Colonic mucosa (tissue), 4 donors: ENCODE data around the gene SORCS1. TPM values are rescaled to one million over a fixed set of nuclear protein-coding genes. Genes with fewer than 3 reads are reported as not detected.

ENCODE experiments used
- DNase-seq: peaks from one replicate; pipeline ENCODE4 v3.0.0-alpha.2; 2020
- H3K27ac ChIP-seq: fragments of 200-600 bp; one replicate; pipeline ENCODE4 v1.8.0; 2021
- H3K27me3 ChIP-seq: fragments of 200-600 bp; one replicate; pipeline ENCODE4 v1.8.0; 2021
- H3K36me3 ChIP-seq: fragments of 200-600 bp; one replicate; pipeline ENCODE4 v1.8.0; 2021
- H3K4me1 ChIP-seq: fragments of 200-600 bp; one replicate; pipeline ENCODE4 v1.8.0; 2021; ENCODE audit warnings: mild to moderate bottlenecking
- H3K4me3 ChIP-seq: fragments of 200-600 bp; one replicate; pipeline ENCODE4 v1.8.0; 2021
- H3K9ac ChIP-seq, 2 donors: one replicate each; pipeline ENCODE4 v1.7.0; 2013; ENCODE audit warnings: control low read depth in 2 of 2, low read depth in 2 of 2, low read length in 2 of 2
- H3K9me3 ChIP-seq: fragments of 200-600 bp; one replicate; pipeline ENCODE4 v1.8.0; 2021
- CTCF ChIP-seq: fragments of 200-600 bp; IDR thresholded peaks from one replicate; pipeline ENCODE4 v1.8.0; 2022; ENCODE audit warnings: antibody characterized with exemption, mild to moderate bottlenecking
- intact Hi-C: fragments of 100-400 bp; cut with DNase I; formaldehyde crosslinking; loops from one replicate; pipeline ENCODE4 v1.14.1; 2022
- total RNA-seq, 2 donors: library from RNA; stranded (reverse); fragmentation: NEBNext Ultra II Directional in 1 of 2; extraction: Animal tissue kit (Norgen Biotek cat#: 25700) in 1 of 2; gene quantifications; one replicate each; pipeline ENCODE4 v1.2.1, GENCODE V29; 2021
- donor health status: healthy.
- donor health status: DM: no; HTN: no; CAD: no.
- donor health status: DM: no; HTN: no; CAD: no.

The SORCS1 gene
- total RNA-seq, 2 donors from 2014 or later = 0.40 to 1.6 TPM

- Histone ChIP-seq H3K27ac (no peak overlapping the region), H3K27me3 (no peaks in the 10 kb centered on the region), H3K9me3 (no peaks in the 10 kb centered on the region), H3K36me3 (no peaks in the 10 kb centered on the region), H3K4me1 (no peaks in the 10 kb centered on the region), H3K4me3 (no peak overlapping the region), H3K9ac (no peak overlapping the region)
- TF ChIP-seq CTCF = no peak
- DNase-seq = no peak
- intact Hi-C loops = loop anchor here (10.0 kb wide), 1 partner anchor 437 kb away; no protein-coding TSS in a partner anchor
Observed at GRCh38 chr10:107141524-107142061, 22.9 kb downstream of the SORCS1 start.

DNA sequence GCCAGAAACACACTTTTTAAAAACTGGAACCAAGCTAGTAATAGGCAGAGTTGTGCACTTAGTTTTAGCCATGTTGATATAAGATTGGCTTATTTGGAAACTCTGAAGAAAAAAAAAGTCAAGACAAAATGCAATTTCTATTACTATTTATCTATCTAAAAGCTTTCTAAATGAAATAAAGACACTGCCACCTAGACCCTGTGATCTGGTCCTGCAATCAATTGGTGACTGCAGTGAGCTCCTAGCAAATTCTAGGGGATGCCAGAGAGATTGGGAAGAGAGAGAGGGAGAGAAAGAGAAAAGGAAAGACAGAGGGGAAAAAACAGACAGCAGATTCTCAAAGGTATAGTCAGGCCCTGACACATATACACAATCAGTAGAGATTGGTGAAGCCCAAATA, 25.3 kb downstream of the SORCS1 start:
- intact Hi-C loops = no loop called here
- no peak overlapping the region for H3K9ac ChIP-seq

GRCh38 chr10:107133656-107134055, 30.9 kb downstream of the SORCS1 start:
- Histone ChIP-seq H3K27me3 (no peaks in the 10 kb centered on the region), H3K27ac (no peak overlapping the region), H3K4me3 (no peak overlapping the region), H3K36me3 (no peaks in the 10 kb centered on the region), H3K9me3 (no peaks in the 10 kb centered on the region), H3K9ac (no peak overlapping the region), H3K4me1 (no peaks in the 10 kb centered on the region)
- no peak for DNase-seq
- intact Hi-C loops = no loop called here
- TF ChIP-seq CTCF = no peak

More for the DNA sequence above, 25.3 kb downstream of the SORCS1 start:
- Histone ChIP-seq H3K27ac (no peak overlapping the region), H3K4me3 (no peak overlapping the region), H3K9me3 (no peaks in the 10 kb centered on the region), H3K27me3 (no peaks in the 10 kb centered on the region), H3K4me1 (no peaks in the 10 kb centered on the region), H3K36me3 (no peaks in the 10 kb centered on the region)
- no peak for TF ChIP-seq CTCF
- no peak for DNase-seq

- Histone ChIP-seq H3K36me3 (no peaks in the 10 kb centered on the region), H3K4me1 (no peaks in the 10 kb centered on the region), H3K9me3 (no peaks in the 10 kb centered on the region), H3K4me3 (no peak overlapping the region), H3K9ac (no peak overlapping the region), H3K27me3 (no peaks in the 10 kb centered on the region), H3K27ac (no peak overlapping the region)
- intact Hi-C loops = no loop called here
- no peak for TF ChIP-seq CTCF
- no peak for DNase-seq
Observed at GRCh38 chr10:107129000-107129399, 35.5 kb downstream of the SORCS1 start.

DNA sequence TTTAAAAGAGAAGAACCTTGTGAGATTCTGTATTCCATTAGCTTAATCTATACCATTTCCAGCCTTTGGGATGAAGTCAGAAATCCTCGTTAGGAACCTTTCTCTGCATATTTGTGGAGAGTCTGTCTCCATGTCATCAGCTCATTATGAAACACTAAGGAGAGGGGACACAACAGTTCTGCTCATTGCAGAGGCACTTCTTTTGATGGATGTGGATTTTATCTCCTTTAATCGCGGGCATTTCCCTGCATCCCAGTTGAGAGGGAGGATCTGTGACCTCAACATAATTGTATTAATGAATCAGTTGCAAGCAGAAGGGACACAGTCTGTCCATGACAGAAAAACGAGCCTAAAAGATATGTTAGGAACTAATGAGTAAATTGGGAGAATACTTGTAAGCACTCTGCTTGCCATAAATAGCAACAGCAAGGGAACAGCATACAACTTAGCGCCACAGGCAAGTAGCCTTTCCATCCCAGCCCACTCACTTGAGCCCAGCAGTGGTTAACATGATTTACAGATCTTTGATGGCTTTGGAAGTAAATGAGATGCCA, 37.9 kb downstream of the SORCS1 start:
- no peak for TF ChIP-seq CTCF
- no peaks in the 10 kb centered on the region for H3K4me1 ChIP-seq
- DNase-seq = no peak
- H3K4me3 ChIP-seq = no peak overlapping the region
- no peak overlapping the region for H3K9ac ChIP-seq
- intact Hi-C loops = no loop called here
- H3K9me3 ChIP-seq = no peaks in the 10 kb centered on the region
- no peaks in the 10 kb centered on the region for H3K36me3 ChIP-seq
- H3K27me3 ChIP-seq = no peaks in the 10 kb centered on the region
- no peak overlapping the region for H3K27ac ChIP-seq
